H54 (cell line): ENCODE results near the gene SPSB2.
A peak's percentile ranks its signal among the peaks of the same experiment; 100 is the strongest.
"Not testable (repeated sequence)": the region's sequence is repeated elsewhere in the genome, so short reads cannot be mapped to it uniquely, and the experiment has no call there.

Source experiments
- DNase-seq: peaks from one replicate; pipeline ENCODE4 v3.0.0; 2011; ENCODE audit warnings: low spot score, mixed read lengths; ENCODE audit not compliant: insufficient read length
- FAIRE-seq: peaks from 3 replicates; lab custom pipeline; 2011; peaks lifted over from hg19 to GRCh38; lab: Jason Lieb, UNC
- POLR2A ChIP-seq: IDR thresholded peaks from 2 replicates; pipeline ENCODE4 v1.6.1; 2011; ENCODE audit warnings: low read depth, mild to moderate bottlenecking, low read length

SPSB2 gene

GRCh38 chr12:6909421-6910145, 36.5 kb upstream of the SPSB2 start:
- no peak for TF ChIP-seq POLR2A
- FAIRE-seq (no peak), DNase-seq (no peak)

- FAIRE-seq, DNase-seq: not testable (repeated sequence)
These were observed 35.0 kb upstream of the SPSB2 start for GRCh38 chr12:6908141-6908540.

- no peak for DNase-seq
- no peak for TF ChIP-seq POLR2A
- FAIRE-seq = no peak
These were observed 32.4 kb upstream of the SPSB2 start for GRCh38 chr12:6905414-6906040.

- FAIRE-seq (peak; percentile 74), DNase-seq (peak; percentile 63)
- peak; percentile 58 for TF ChIP-seq POLR2A
These were observed 31.5 kb upstream of the SPSB2 start, which contains the start of gene LRRC23 for GRCh38 chr12:6904280-6905276. TSS of gene LRRC23 (plus strand) at chr12:6904822. CDS start at chr12:6905634, 812 bp downstream.

GRCh38 chr12:6903722-6904121, 30.6 kb upstream of the SPSB2 start:
- FAIRE-seq (no peak), DNase-seq (no peak)
- no peak for TF ChIP-seq POLR2A

GRCh38 chr12:6902448-6902847, 29.3 kb upstream of the SPSB2 start:
- TF ChIP-seq POLR2A = no peak
- no peak for FAIRE-seq
- no peak for DNase-seq

GRCh38 chr12:6899837-6900519, 26.9 kb upstream of the SPSB2 start:
- TF ChIP-seq POLR2A = no peak
- FAIRE-seq = no peak
- no peak for DNase-seq

- no peak for TF ChIP-seq POLR2A
- FAIRE-seq = no peak
- no peak for DNase-seq
These were observed 26.3 kb upstream of the SPSB2 start for GRCh38 chr12:6899427-6899826.

- TF ChIP-seq POLR2A = no peak
- FAIRE-seq = no peak
- DNase-seq = no peak
These were observed 23.8 kb upstream of the SPSB2 start for GRCh38 chr12:6896846-6897435.

GRCh38 chr12:6894321-6894720, 21.2 kb upstream of the SPSB2 start:
- no peak for DNase-seq
- no peak for FAIRE-seq
- TF ChIP-seq POLR2A = no peak

GRCh38 chr12:6892683-6893082, 19.6 kb upstream of the SPSB2 start:
- not testable (repeated sequence) for FAIRE-seq, DNase-seq

- no peak for TF ChIP-seq POLR2A
- DNase-seq (no peak), FAIRE-seq (no peak)
These were observed 18.5 kb upstream of the SPSB2 start for GRCh38 chr12:6891646-6892001.
